ENCODE measurements around the gene LARP1B. TPM values are rescaled to one million over a fixed set of nuclear protein-coding genes. Genes with fewer than 3 reads are reported as not detected.
"Not testable (repeated sequence)": the region's sequence is repeated elsewhere in the genome, so short reads cannot be mapped to it uniquely, and the experiment has no call there.

Gene LARP1B
- total and polyA plus RNA-seq, 2 donors (not counting 1 experiment from before 2014, with no cell fraction given) = 16.8 to 17.1 TPM

DNA sequence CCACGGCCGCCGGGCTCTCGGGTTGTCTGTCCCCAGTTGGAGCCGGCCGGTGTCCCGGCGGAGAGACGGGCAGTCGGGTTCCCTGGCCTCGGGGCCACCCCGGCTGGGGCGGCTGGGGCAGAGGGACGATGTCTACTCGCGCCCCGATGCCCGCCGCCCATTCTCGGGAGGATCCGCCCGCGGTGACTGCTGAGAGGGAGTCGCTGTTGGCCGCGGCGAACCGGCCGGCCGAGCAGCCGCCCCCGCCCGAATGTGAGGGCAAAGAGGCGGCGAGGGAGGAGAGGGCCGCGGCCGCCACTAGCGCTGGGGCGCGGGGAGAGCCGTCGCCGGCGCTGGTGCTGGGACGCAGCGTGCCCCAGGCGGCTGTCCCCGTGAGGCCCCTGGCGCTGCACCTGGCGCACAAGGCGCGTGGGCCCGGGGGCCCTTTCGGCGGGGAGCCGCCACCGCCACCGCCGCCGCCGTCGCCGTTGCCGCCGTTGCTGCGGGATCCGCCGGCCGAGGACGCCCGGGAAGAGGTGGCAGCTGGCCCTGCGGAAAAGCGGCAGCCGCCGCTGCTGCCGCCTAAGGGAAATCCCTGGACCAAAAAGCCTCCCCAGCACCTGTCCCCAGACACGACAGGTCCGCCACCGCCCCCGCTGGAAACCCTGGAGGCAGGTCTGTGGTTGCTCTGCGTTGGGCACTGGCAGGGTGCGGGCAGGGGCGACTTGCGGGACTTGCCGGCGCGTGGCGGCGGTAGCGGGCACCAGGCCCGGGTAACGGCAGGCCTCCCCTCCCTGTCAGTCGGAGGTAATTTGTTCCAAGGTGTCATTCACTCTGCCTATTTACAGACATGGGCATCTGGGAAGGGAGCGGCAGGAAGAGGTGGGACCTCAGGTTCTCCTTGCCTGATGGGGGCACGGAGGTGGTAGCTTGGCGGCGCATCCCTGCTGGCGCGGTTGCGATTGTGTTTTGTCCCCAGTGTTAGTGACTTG lies 739 bp downstream of the LARP1B start:
- Histone ChIP-seq H3K4me1 (ENCODE audit: control insufficient read depth, extremely low read depth, insufficient read depth, low read length) (peaks cover 2% of the 10 kb centered on the region), H3K4me3 (replicated peaks in 1 of 4; ENCODE audit: control extremely low read depth in 1 of 4, insufficient read depth in 1 of 4, low read depth in 3 of 4, low read length in 4 of 4) (peak overlapping the region; percentile 59 to 87 (median 76)), H3K4me2 (ENCODE audit: extremely low read depth, insufficient read depth, low read length) (peak overlapping the region; percentile 64), H3K9ac (ENCODE audit: insufficient read depth, low read length) (peak overlapping the region; percentile 98), H2AFZ (ENCODE audit: low read length) (peak overlapping the region; percentile 60), H4K20me1 (ENCODE audit: control insufficient read depth, extremely low read depth, insufficient read depth, low read length) (no peaks in the 10 kb centered on the region), H3K36me3 (ENCODE audit: control insufficient read depth, insufficient read depth, low read length) (no peaks in the 10 kb centered on the region), H3K9me3 (ENCODE audit: control insufficient read depth, insufficient read depth, low read depth, low read length) (no peaks in the 10 kb centered on the region), H3K27me3 (ENCODE audit: control insufficient read depth, insufficient read depth, low read length) (no peaks in the 10 kb centered on the region), H3K27ac (ENCODE audit: insufficient read depth, low read length) (peak overlapping the region; percentile 93), H3K79me2 (ENCODE audit: control insufficient read depth, insufficient read depth, low read length) (peaks cover 34% of the 10 kb centered on the region)
- TF ChIP-seq EZH2 (IDR thresholded peaks at IDR 0.05; ENCODE audit: low read length, missing control alignments) = no peak
- TF ChIP-seq, protein P1, sequence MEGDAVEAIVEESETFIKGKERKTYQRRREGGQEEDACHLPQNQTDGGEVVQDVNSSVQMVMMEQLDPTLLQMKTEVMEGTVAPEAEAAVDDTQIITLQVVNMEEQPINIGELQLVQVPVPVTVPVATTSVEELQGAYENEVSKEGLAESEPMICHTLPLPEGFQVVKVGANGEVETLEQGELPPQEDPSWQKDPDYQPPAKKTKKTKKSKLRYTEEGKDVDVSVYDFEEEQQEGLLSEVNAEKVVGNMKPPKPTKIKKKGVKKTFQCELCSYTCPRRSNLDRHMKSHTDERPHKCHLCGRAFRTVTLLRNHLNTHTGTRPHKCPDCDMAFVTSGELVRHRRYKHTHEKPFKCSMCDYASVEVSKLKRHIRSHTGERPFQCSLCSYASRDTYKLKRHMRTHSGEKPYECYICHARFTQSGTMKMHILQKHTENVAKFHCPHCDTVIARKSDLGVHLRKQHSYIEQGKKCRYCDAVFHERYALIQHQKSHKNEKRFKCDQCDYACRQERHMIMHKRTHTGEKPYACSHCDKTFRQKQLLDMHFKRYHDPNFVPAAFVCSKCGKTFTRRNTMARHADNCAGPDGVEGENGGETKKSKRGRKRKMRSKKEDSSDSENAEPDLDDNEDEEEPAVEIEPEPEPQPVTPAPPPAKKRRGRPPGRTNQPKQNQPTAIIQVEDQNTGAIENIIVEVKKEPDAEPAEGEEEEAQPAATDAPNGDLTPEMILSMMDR (conservative IDR thresholded peaks at IDR 0.05 in 1 of 2, IDR thresholded peaks at IDR 0.05 in 1 of 2; ENCODE audit: low read depth in 1 of 2, low read length in 2 of 2) = peak; percentile 3 to 17
- DNase-seq (ENCODE audit: low read depth in 2 of 2) = peak; percentile 27 to 53

DNA sequence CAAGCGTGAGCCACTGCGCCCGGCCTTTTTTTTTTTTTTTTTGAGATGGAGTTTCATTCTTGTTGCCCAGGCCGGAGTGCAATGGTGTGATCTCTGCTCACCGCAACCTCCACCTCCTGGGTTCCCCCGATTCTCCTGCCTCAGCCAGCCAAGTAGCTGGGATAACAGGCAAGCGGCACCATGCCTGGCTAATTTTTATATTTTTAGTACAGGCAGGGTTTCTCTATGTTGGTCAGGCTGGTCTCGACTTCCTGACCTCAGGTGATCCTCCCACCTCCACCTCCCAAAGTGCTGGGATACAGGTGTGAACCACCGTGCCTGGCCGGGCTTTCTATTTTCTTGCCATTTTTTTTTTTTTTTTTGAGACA lies 5.3 kb downstream of the LARP1B start:
- not testable (repeated sequence) for H2AFZ ChIP-seq (ENCODE audit: low read length); H3K27me3 ChIP-seq (ENCODE audit: control insufficient read depth, insufficient read depth, low read length); H3K4me2 ChIP-seq (ENCODE audit: extremely low read depth, insufficient read depth, low read length); H3K9me3 ChIP-seq (ENCODE audit: control insufficient read depth, insufficient read depth, low read depth, low read length); H4K20me1 ChIP-seq (ENCODE audit: control insufficient read depth, extremely low read depth, insufficient read depth, low read length); H3K4me1 ChIP-seq (ENCODE audit: control insufficient read depth, extremely low read depth, insufficient read depth, low read length); DNase-seq (ENCODE audit: low read depth in 2 of 2); H3K9ac ChIP-seq (ENCODE audit: insufficient read depth, low read length); H3K36me3 ChIP-seq (ENCODE audit: control insufficient read depth, insufficient read depth, low read length); H3K4me3 ChIP-seq (replicated peaks in 1 of 4; ENCODE audit: control extremely low read depth in 1 of 4, insufficient read depth in 1 of 4, low read depth in 3 of 4, low read length in 4 of 4); H3K27ac ChIP-seq (ENCODE audit: insufficient read depth, low read length)
- H3K79me2 ChIP-seq (ENCODE audit: control insufficient read depth, insufficient read depth, low read length) = peaks cover 49% of the 10 kb centered on the region

DNA sequence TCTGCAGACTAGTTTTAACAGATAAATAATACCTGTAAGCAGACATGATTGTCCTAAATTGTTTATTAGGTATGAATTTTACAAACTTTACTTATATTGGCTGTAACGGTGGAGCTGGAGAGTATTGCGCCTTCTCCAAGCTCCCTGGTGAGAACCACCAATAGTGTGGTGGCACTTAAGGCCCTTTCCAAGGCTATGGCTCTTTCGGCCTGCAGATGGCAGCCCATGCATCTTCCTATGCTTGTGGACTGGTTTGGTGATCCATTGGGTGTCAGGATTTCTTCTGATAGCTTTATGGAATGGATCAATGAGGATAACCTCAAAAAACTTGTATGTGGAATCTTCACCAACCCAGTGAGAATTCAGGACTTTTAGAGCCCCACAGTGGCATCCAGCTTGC lies 7.8 kb downstream of the LARP1B start:
- no peaks in the 10 kb centered on the region for H3K9me3 ChIP-seq (ENCODE audit: control insufficient read depth, insufficient read depth, low read depth, low read length)
- peaks cover 29% of the 10 kb centered on the region for H3K79me2 ChIP-seq (ENCODE audit: control insufficient read depth, insufficient read depth, low read length)
- no peak for TF ChIP-seq EZH2 (IDR thresholded peaks at IDR 0.05; ENCODE audit: low read length, missing control alignments)
- TF ChIP-seq, protein P1 (conservative IDR thresholded peaks at IDR 0.05 in 1 of 2, IDR thresholded peaks at IDR 0.05 in 1 of 2; ENCODE audit: low read depth in 1 of 2, low read length in 2 of 2) = peak; percentile 26 to 40
- H4K20me1 ChIP-seq (ENCODE audit: control insufficient read depth, extremely low read depth, insufficient read depth, low read length) = no peaks in the 10 kb centered on the region
- DNase-seq (ENCODE audit: low read depth in 2 of 2) = peak; percentile 24 to 38
- no peaks in the 10 kb centered on the region for H3K4me1 ChIP-seq (ENCODE audit: control insufficient read depth, extremely low read depth, insufficient read depth, low read length)
- no peaks in the 10 kb centered on the region for H3K27me3 ChIP-seq (ENCODE audit: control insufficient read depth, insufficient read depth, low read length)
- no peak overlapping the region for H2AFZ ChIP-seq (ENCODE audit: low read length)
- H3K4me2 ChIP-seq (ENCODE audit: extremely low read depth, insufficient read depth, low read length) = no peak overlapping the region
- H3K4me3 ChIP-seq (replicated peaks in 1 of 4; ENCODE audit: control extremely low read depth in 1 of 4, insufficient read depth in 1 of 4, low read depth in 3 of 4, low read length in 4 of 4) = no peak overlapping the region
- no peak overlapping the region for H3K9ac ChIP-seq (ENCODE audit: insufficient read depth, low read length)
- no peak overlapping the region for H3K27ac ChIP-seq (ENCODE audit: insufficient read depth, low read length)
- no peaks in the 10 kb centered on the region for H3K36me3 ChIP-seq (ENCODE audit: control insufficient read depth, insufficient read depth, low read length)

All from fibroblast of lung (primary cell).